PC-9 (cell line): ENCODE results near the gene ADGRE3.
"Not testable (repeated sequence)": the region's sequence is repeated elsewhere in the genome, so short reads cannot be mapped to it uniquely, and the experiment has no call there.

Experiments
- CTCF ChIP-seq: fragments of 200-600 bp; sonication (generic); conservative IDR thresholded peaks from 2 replicates; pipeline ENCODE4 v1.6.1; 2017; ENCODE audit warnings: mixed run types, antibody characterized with exemption, mild to moderate bottlenecking, moderate library complexity
- EZH2 ChIP-seq: fragments of 200-600 bp; sonication (generic); IDR thresholded peaks from 2 replicates; pipeline ENCODE4 v1.8.0; 2017; ENCODE audit warnings: antibody characterized with exemption, low read depth

DNA sequence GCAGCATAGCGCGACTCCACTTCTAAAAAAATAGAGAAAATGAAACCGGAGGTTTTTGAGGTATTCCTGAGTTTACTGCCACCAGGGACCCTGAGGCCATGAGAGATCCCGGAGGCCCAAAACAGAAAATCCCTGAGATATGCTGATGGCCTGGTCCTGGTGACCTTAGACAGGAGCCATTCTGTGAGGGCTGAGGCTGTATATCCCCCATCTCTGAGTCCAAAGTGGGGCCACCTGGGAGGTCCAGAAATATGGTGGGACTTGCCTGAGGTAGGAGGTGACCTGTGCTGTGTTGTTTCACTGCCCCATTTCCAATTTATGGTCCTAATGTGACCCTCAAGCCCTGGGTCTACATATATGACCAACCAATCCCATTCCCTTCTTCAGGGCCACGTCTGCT is 90.3 kb downstream of the ADGRE3 start:
- TF ChIP-seq CTCF, EZH2: not testable (repeated sequence)
